Adrenal gland (tissue), 12 donors: Measurements from ENCODE around the gene SPPL2B. TPM values are rescaled to one million over a fixed set of nuclear protein-coding genes. Genes with fewer than 3 reads are reported as not detected.

ENCODE experiments used
- DNase-seq, 7 donors: peaks; one replicate each; pipeline ENCODE4 v3.0.0-alpha.2; 2019 to 2020
- H3K27ac ChIP-seq, 5 donors: fragments of 200-600 bp; sonication (generic) in 4 of 5; 1 replicate in 3 of 5; 2 replicates in 2 of 5; pipeline versions ENCODE4 v1.5.1 to v1.8.0; 2016 to 2020; ENCODE audit warnings: mild to moderate bottlenecking in 1 of 5
- H3K27me3 ChIP-seq: fragments of 200-600 bp; 2 replicates; pipeline ENCODE4 v1.8.0; 2021
- H3K36me3 ChIP-seq, 2 donors: fragments of 200-600 bp; replicated peaks in 1 of 2; 1 replicate in 1 of 2; 2 replicates in 1 of 2; pipeline versions ENCODE4 v1.5.1 to v1.8.0; 2018 to 2022
- H3K4me1 ChIP-seq, 2 donors: fragments of 200-600 bp; replicated peaks in 1 of 2; 1 replicate in 1 of 2; 2 replicates in 1 of 2; pipeline versions ENCODE4 v1.5.1 to v1.8.0; 2018 to 2021
- H3K4me3 ChIP-seq, 4 donors: fragments of 200-600 bp; sonication (generic) in 3 of 4; one replicate each; pipeline ENCODE4 v1.5.1; 2016 to 2018
- H3K9me3 ChIP-seq, 3 donors: fragments of 200-600 bp; sonication (generic) in 1 of 3; replicated peaks in 1 of 3; 1 replicate in 2 of 3; 2 replicates in 1 of 3; pipeline versions ENCODE4 v1.5.1 to v1.8.0; 2016 to 2021
- POLR2A ChIP-seq, 2 donors: fragments of 450-650 bp; IDR thresholded peaks; one replicate each; pipeline ENCODE4 v1.6.1; 2017; ENCODE audit warnings: antibody characterized with exemption in 2 of 2, mild to moderate bottlenecking in 2 of 2, moderate library complexity in 1 of 2
- WGBS, 4 donors: extraction: QIAGEN DNeasy Blood & Tissue Kit in 2 of 4; methylation state at CpG; one replicate each; pipeline versions ENCODE4 v1.1.5 to v1.1.7; 2013 to 2017; 5-methylcytosine and 5-hydroxymethylcytosine counted together
- intact Hi-C, 2 donors: fragments of 100-400 bp; cut with DNase I; formaldehyde crosslinking; loops; one replicate each; pipeline versions ENCODE4 v1.14.1 to v1.15.0; 2022 to 2023
- polyA plus RNA-seq, 3 donors: library from polyadenylated mRNA; stranded (reverse); fragments of 200-250 nt in 2 of 3; fragments of 350-450 nt in 1 of 3; fragmentation: Illumina TruSeq in 1 of 3; extraction: RNeasy Lipid Tissue Mini Kit (QIAGEN cat#74804) in 1 of 3; gene quantifications; one replicate each; pipeline ENCODE4 v1.2.3, GENCODE V29; 2013 to 2014
- total RNA-seq, 9 donors: library from RNA; depleted of rRNA in 4 of 9; stranded (reverse); fragments of >200 nt in 4 of 9; fragments of 120-200 nt in 1 of 9; fragmentation: NEBNext Ultra II Directional in 1 of 9; extraction: Animal tissue kit (Norgen Biotek cat#: 25700) in 1 of 9; gene quantifications; one replicate each; pipeline versions ENCODE4 v1.1.0 to v1.2.4, GENCODE V29; 2013 to 2023
- TF ChIP-seq, protein P1 (sequence below), 6 experiments: fragments of 450-650 bp in 4 of 6; fragments of 200-600 bp in 2 of 6; sonication (generic) in 1 of 6; IDR thresholded peaks; 1 replicate in 5 of 6; 2 replicates in 1 of 6; pipeline versions ENCODE4 v1.5.1 to v1.8.0; 2016 to 2021; ENCODE audit warnings: antibody characterized with exemption in 6 of 6, mild to moderate bottlenecking in 2 of 6, moderate library complexity in 1 of 6
- donor health status: healthy with polysubstance abuse.
- donor health status: Bipolar disorder and iron deficiency.
- donor health status: DM: yes; HTN: yes; CAD: no.
- donor health status: DM: no; HTN: no; CAD: no.
- donor health status: DM: no; HTN: no; CAD: no.
- donor health status: DM: yes; HTN: yes; CAD: no.

SPPL2B gene
- total and polyA plus RNA-seq, 12 donors: 3.9 to 208 (median 31.6) TPM

DNA sequence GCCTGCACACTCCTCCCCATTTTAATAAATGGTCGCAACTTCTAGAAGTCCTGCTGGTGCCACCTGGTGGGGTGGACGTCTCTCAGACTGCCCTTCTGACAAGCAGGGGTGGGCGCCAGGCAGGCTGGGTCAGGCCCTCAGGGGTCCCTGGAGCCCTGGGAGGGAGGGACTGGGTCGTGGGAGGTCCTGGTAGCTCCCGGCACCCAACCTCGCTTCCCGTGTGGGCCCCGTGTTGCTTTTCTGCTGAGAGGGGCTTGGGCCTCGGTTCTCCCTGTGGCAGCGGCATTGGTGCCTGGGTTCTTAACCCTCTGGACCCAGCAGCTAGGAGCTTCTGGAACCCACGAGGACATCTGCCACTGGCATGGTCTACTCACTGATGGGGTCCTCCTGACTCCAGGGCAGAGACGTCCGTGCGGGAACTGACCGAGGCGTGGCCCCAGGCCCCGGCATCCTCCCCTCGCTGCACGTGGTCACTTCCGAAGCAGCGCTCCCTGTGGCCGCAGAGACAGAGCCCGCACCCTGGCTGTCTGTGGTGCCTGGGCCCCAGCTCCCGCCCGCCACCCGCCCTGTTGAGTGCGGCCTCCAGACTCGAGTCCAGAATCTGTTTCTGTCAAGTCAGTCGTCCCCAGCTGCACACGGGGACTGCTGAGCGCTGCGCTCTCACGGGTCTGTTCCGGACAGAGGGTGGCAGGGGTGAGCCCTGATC, 25.6 kb downstream of the SPPL2B start:
- Histone ChIP-seq H3K36me3 (peaks cover 0 to 13% of the 10 kb centered on the region in 2 donors), H3K27ac (no peak overlapping the region), H3K4me1 (no peaks in the 10 kb centered on the region), H3K9me3 (no peaks in the 10 kb centered on the region), H3K27me3 (no peaks in the 10 kb centered on the region), H3K4me3 (no peak overlapping the region)
- WGBS, 4 donors: 94 to 96% (median 94%) methylated on average over 6 to 34 of the region's 34 CpGs
- DNase-seq: no peak
- TF ChIP-seq, protein P1, sequence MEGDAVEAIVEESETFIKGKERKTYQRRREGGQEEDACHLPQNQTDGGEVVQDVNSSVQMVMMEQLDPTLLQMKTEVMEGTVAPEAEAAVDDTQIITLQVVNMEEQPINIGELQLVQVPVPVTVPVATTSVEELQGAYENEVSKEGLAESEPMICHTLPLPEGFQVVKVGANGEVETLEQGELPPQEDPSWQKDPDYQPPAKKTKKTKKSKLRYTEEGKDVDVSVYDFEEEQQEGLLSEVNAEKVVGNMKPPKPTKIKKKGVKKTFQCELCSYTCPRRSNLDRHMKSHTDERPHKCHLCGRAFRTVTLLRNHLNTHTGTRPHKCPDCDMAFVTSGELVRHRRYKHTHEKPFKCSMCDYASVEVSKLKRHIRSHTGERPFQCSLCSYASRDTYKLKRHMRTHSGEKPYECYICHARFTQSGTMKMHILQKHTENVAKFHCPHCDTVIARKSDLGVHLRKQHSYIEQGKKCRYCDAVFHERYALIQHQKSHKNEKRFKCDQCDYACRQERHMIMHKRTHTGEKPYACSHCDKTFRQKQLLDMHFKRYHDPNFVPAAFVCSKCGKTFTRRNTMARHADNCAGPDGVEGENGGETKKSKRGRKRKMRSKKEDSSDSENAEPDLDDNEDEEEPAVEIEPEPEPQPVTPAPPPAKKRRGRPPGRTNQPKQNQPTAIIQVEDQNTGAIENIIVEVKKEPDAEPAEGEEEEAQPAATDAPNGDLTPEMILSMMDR (IDR thresholded peaks at IDR 0.05): no peak
- TF ChIP-seq POLR2A (IDR thresholded peaks at IDR 0.05): no peak
- intact Hi-C loops: no loop called here

DNA sequence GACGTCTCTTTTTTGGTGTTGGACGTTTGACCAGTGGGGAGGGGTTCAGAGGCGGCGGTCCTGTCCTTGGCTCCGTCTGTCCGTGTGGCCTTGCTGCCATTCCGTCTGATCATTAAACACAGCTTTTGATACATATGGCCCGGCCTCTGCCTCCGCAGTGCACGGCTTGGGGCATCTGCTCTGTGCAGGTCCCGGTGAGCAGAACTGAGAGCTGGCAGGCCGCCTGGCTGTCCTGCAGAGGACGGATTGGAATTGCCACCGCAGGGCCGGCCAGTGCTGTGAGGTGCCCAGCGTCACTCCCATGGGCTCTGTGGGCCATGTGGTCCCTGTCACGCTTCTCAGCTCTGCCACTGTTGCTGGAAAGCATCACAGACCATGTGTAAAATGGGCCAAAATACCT, 26.2 kb downstream of the SPPL2B start:
- peaks cover 0 to 13% of the 10 kb centered on the region in 2 donors for H3K36me3 ChIP-seq
- intact Hi-C loops: no loop called here
- no peak for DNase-seq
- no peak overlapping the region for H3K4me3 ChIP-seq
- 86 to 99% (median 89%) methylated on average over 5 to 17 of the region's 17 CpGs for WGBS, 4 donors
- no peaks in the 10 kb centered on the region for H3K9me3 ChIP-seq
- H3K27ac ChIP-seq: no peak overlapping the region
- TF ChIP-seq, protein P1 (IDR thresholded peaks at IDR 0.05): no peak
- TF ChIP-seq POLR2A (IDR thresholded peaks at IDR 0.05): no peak
- H3K4me1 ChIP-seq: no peaks in the 10 kb centered on the region
- H3K27me3 ChIP-seq: no peaks in the 10 kb centered on the region

DNA sequence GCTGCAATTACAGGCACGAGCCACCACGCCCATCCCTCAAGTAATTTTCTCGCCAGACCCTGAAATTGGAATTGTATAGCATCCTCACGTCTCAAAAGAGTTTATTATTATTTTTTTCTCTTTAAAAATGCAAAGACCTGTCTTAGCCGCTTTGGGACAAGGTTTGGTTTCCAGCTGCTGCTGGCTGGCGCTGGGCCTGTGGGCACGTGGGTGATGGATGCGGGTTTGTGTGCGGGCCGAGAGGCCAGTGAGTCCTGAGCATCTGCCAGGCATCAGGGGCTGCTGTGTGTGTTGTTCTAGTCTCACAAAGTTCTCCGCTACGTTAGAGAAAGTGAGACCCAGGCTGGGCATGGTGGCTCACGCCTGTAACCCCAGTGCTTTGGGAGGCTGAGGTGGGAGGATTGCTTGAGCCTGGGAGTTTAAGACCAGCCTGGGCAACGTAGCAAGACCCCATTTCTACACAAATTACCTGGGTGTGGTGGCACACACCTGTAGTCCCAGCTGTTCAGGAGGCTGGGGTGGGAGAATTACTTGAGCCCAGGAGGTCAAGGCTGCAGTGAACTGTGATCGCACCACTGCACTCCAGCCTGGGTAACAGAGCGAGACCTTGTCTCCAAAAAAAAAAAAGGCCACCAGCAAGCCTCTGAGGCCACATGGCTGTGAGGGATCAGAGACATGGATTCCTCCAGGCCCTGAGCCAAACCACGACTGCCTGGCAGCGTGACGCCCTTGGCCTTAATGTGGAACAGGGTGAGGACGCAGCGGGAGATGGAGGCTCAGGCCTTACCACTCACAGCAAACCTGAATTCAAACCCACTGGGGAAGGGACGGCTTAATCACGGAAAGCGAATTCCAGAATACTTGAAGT, 26.9 kb downstream of the SPPL2B start:
- intact Hi-C loops: no loop called here
- Histone ChIP-seq H3K4me1 (no peaks in the 10 kb centered on the region), H3K9me3 (no peaks in the 10 kb centered on the region), H3K4me3 (no peak overlapping the region), H3K27me3 (no peaks in the 10 kb centered on the region), H3K27ac (peak overlapping the region in 1 of 5 donors; percentile 16), H3K36me3 (peaks cover 0 to 13% of the 10 kb centered on the region in 2 donors)
- TF ChIP-seq, protein P1 (IDR thresholded peaks at IDR 0.05): no peak
- no peak for TF ChIP-seq POLR2A (IDR thresholded peaks at IDR 0.05)
- peak; percentile 45 to 74 (median 67) for DNase-seq
- 76 to 85% (median 81%) methylated on average over 22 to 24 of the region's 24 CpGs for WGBS, 4 donors

DNA sequence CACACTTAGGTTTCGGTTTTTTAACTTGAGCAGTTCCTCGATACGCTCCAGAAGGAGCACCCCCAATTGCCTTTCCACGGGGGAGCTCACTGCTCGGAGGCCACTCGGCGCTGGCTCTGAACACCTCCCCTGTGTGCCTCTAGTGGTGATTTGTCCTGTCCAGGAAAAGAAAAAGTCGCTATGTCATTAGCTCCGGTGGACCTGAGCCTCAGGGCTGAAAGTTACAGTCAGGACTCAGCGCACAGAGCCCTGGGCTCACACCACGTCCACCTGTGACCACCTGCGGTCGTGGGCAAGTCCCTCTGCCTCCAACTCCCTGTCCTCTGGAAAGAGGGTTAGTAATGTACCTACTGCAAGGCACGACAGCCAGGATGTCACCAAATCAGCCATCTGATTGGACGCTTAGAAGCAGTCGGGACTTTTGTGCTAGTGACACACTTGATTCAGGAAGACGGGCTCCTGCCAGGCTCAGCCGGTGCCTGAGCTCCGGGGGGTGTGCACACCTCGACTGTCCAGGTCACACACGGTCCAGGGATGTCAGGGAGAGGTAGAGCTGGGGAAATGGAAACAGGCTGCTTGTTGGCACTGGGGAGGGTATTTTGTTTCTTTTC, 27.7 kb downstream of the SPPL2B start:
- Histone ChIP-seq H3K4me1 (no peaks in the 10 kb centered on the region), H3K4me3 (no peak overlapping the region), H3K9me3 (no peaks in the 10 kb centered on the region), H3K27ac (no peak overlapping the region), H3K27me3 (no peaks in the 10 kb centered on the region), H3K36me3 (peaks cover 0 to 13% of the 10 kb centered on the region in 2 donors)
- no peak for DNase-seq
- 85 to 91% (median 87%) methylated on average over 19 to 21 of the region's 21 CpGs for WGBS, 4 donors
- intact Hi-C loops: no loop called here
- TF ChIP-seq POLR2A (IDR thresholded peaks at IDR 0.05): no peak
- TF ChIP-seq, protein P1 (IDR thresholded peaks at IDR 0.05): no peak
